ENCODE measurements around the gene WDHD1. TPM values are rescaled to one million over a fixed set of nuclear protein-coding genes. Genes with fewer than 3 reads are reported as not detected.

Gene WDHD1
- total and polyA plus RNA-seq, 2 of the 8 experiments (the other 6 are each of a cell fraction or from before 2014, with no cell fraction given), result 17.8 to 87.9 TPM

DNA sequence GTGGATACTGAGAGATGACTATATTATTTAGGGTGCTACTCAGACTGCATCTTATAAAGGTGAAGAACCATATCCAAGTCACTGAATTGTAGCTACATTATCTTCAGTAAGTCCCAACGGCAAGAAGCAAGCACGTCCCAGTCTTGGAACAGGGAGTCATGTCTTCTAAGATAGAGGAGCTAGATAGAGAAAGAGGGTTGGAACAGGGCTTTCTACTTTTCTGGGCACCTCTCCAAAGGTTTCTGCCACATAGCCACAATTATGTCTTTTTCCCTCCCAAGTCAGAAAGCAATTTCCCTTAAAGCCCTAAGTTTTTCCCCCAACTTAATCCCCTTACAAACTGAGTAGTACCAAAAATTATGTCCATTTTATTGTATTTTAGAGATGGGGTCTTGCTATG is 47.0 kb upstream of the WDHD1 start:
- Histone ChIP-seq H3K79me2 (ENCODE audit: control insufficient read depth in 1 of 2, insufficient read depth in 2 of 2, low read length in 2 of 2) (no peaks in the 10 kb centered on the region), H2AFZ (ENCODE audit: low read length) (no peak overlapping the region), H3K56ac (replicated peaks; ENCODE audit: insufficient read length, low read depth, low read length) (no peak overlapping the region), H2BK120ac (replicated peaks; ENCODE audit: low read depth, low read length) (no peak overlapping the region), H3K4me3 (ENCODE audit: extremely low read depth in 1 of 4, insufficient read depth in 2 of 4, low read depth in 3 of 4, low read length in 4 of 4) (no peak overlapping the region), H2BK20ac (ENCODE audit: low read length) (no peak overlapping the region), H2AK5ac (ENCODE audit: low read depth, low read length) (no peak overlapping the region), H3K23ac (ENCODE audit: insufficient read length) (no peak overlapping the region), H3K9ac (replicated peaks in 1 of 4; ENCODE audit: extremely low read depth in 1 of 4, low read depth in 3 of 4, low read length in 3 of 4) (no peak overlapping the region), H2BK15ac (ENCODE audit: low read length) (no peak overlapping the region), H3K4me1 (replicated peaks in 1 of 4; ENCODE audit: control insufficient read depth in 3 of 4, insufficient read depth in 4 of 4, low read length in 3 of 4) (peaks cover 0 to 4% (median 1%) of the 10 kb centered on the region in 4 experiments; a peak in 4 of 7 replicates), H2BK12ac (ENCODE audit: low read depth, low read length) (no peak overlapping the region), H4K5ac (ENCODE audit: insufficient read length, low read depth, low read length) (no peak overlapping the region), H3K79me1 (ENCODE audit: low read depth, low read length) (no peaks in the 10 kb centered on the region), H3K27me3 (replicated peaks in 1 of 4; ENCODE audit: control insufficient read depth in 3 of 4, extremely low read depth in 1 of 4, insufficient read depth in 3 of 4, low read length in 3 of 4) (peaks cover 0 to 1% (median 0%) of the 10 kb centered on the region in 4 experiments; a peak in 1 of 7 replicates), H3K9me3 (ENCODE audit: insufficient read depth in 2 of 2, low read depth in 1 of 2, low read length in 1 of 2) (no peaks in the 10 kb centered on the region), H3K4ac (replicated peaks; ENCODE audit: insufficient read length, low read depth, low read length) (no peak overlapping the region), H3K18ac (ENCODE audit: extremely low read depth, low read length) (no peak overlapping the region), H2BK5ac (ENCODE audit: low read depth, low read length) (no peak overlapping the region), H4K20me1 (replicated peaks in 1 of 2; ENCODE audit: control insufficient read depth in 1 of 2, insufficient read depth in 2 of 2, low read length in 2 of 2) (no peaks in the 10 kb centered on the region), H3K36me3 (ENCODE audit: control insufficient read depth in 2 of 4, insufficient read depth in 4 of 4, low read length in 3 of 4) (no peaks in the 10 kb centered on the region), H4K91ac (replicated peaks; ENCODE audit: insufficient read length, low read length) (no peak overlapping the region), H3K14ac (ENCODE audit: insufficient read length) (no peak overlapping the region), H3K27ac (ENCODE audit: low read depth, low read length) (no peak overlapping the region), H4K8ac (ENCODE audit: extremely low read depth, insufficient read depth, low read length) (no peak overlapping the region), H3K23me2 (ENCODE audit: low read depth, low read length) (no peaks in the 10 kb centered on the region; the same call in 1 of the 2 replicates), H3K4me2 (ENCODE audit: insufficient read depth in 1 of 2, low read depth in 2 of 2, low read length in 2 of 2) (no peak overlapping the region)
- POLR2A ChIA-PET (ENCODE audit: partially characterized antibody), result interaction anchor here (0.6 kb wide), 1 partner anchor 118 kb away, joined by 3 read pairs; no protein-coding TSS in a partner anchor
- FAIRE-seq (no peak), DNase-seq (ENCODE audit: low read depth in 1 of 2, low spot score in 2 of 2) (peak in 1 of 2 experiments; percentile 23)
- WGBS, 2 experiments (ENCODE audit: extremely low coverage in 1 of 2, insufficient coverage in 1 of 2, insufficient read length in 1 of 2, insufficient replicate concordance in 2 of 2, low coverage in 1 of 2, low lambda C conversion rate in 2 of 2, missing lambda C conversion rate in 1 of 2), result 94% methylated on average over 2 of the region's 2 CpGs; no CpG with 5 or more reads in 1 of the 2 experiments
- CTCF ChIA-PET (ENCODE audit: partially characterized antibody), result no interaction called here
- TF ChIP-seq POLR2AphosphoS5 (IDR thresholded peaks at IDR 0.05; ENCODE audit: low read depth, low read length) (no peak), BRCA1 (IDR thresholded peaks at IDR 0.05; ENCODE audit: low read depth, low read length) (no peak), GABPA (IDR thresholded peaks at IDR 0.05; ENCODE audit: borderline replicate concordance, insufficient read depth, low read length) (no peak), SIN3A (conservative IDR thresholded peaks at IDR 0.05 in 1 of 2, IDR thresholded peaks at IDR 0.05 in 1 of 2; ENCODE audit: low read depth in 1 of 2, low read length in 2 of 2) (no peak), RFX5 (IDR thresholded peaks at IDR 0.05; ENCODE audit: borderline replicate concordance, low read depth, low read length) (no peak), TAF7 (optimal IDR thresholded peaks at IDR 0.05; ENCODE audit: borderline replicate concordance, low read depth, low read length) (no peak), SP1 (IDR thresholded peaks at IDR 0.05; ENCODE audit: low read depth, low read length) (no peak), SAP30 (IDR thresholded peaks at IDR 0.05; ENCODE audit: insufficient read depth, insufficient replicate concordance, low read length) (no peak)
- TF ChIP-seq, protein P1, sequence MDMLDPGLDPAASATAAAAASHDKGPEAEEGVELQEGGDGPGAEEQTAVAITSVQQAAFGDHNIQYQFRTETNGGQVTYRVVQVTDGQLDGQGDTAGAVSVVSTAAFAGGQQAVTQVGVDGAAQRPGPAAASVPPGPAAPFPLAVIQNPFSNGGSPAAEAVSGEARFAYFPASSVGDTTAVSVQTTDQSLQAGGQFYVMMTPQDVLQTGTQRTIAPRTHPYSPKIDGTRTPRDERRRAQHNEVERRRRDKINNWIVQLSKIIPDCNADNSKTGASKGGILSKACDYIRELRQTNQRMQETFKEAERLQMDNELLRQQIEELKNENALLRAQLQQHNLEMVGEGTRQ (IDR thresholded peaks at IDR 0.05; ENCODE audit: low read length), result no peak

Data from H1 (cell line).